H1 (cell line): ENCODE measurements around the gene CASZ1.

ENCODE experiments used
- ATF2 ChIP-seq: IDR thresholded peaks from 2 replicates; pipeline ENCODE4 v1.6.1; 2012; ENCODE audit warnings: low read length, inconsistent platforms
- CTCF ChIP-seq, 3 experiments: IDR thresholded peaks; 1 replicate in 2 of 3; 2 replicates in 1 of 3; pipeline versions ENCODE4 v1.5.1 to v1.6.1; 2011; ENCODE audit warnings: low read length in 3 of 3, mild to moderate bottlenecking in 3 of 3, inconsistent platforms in 2 of 3, low read depth in 1 of 3, moderate library complexity in 1 of 3; ENCODE audit not compliant: insufficient read depth in 1 of 3; ENCODE audit errors: control extremely low read depth in 1 of 3
- EZH2 ChIP-seq: fragments of 200-600 bp; sonication (generic); IDR thresholded peaks from 2 replicates; pipeline ENCODE4 v1.7.1; 2012; ENCODE audit warnings: low read depth, mild to moderate bottlenecking, moderate library complexity, low read length, inconsistent platforms; ENCODE audit not compliant: severe bottlenecking
- PHF8 ChIP-seq: fragments of 200-600 bp; sonication (generic); conservative IDR thresholded peaks from 2 replicates; pipeline ENCODE4 v1.7.1; 2012; ENCODE audit warnings: low read depth, mild to moderate bottlenecking, inconsistent platforms, low read length, moderate library complexity
- POLR2A ChIP-seq, 2 experiments: IDR thresholded peaks; 1 replicate in 1 of 2; 2 replicates in 1 of 2; pipeline ENCODE4 v1.6.1; 2011; ENCODE audit warnings: low read depth in 2 of 2, low read length in 2 of 2, mild to moderate bottlenecking in 2 of 2; ENCODE audit errors: control extremely low read depth in 1 of 2

GRCh38 chr1:10602936-10603335 is 193.5 kb downstream of the CASZ1 start:
- no peak for TF ChIP-seq PHF8
- no peak for TF ChIP-seq EZH2
- TF ChIP-seq POLR2A (IDR thresholded peaks at IDR 0.05; ENCODE audit: control extremely low read depth in 1 of 2, low read depth in 2 of 2, low read length in 2 of 2): no peak
- no peak for TF ChIP-seq ATF2
- TF ChIP-seq CTCF (IDR thresholded peaks at IDR 0.05; ENCODE audit: control extremely low read depth in 1 of 3, insufficient read depth in 1 of 3, low read depth in 1 of 3, low read length in 3 of 3): no peak
